ENCODE measurements around the gene SLC23A3.

The SLC23A3 gene

DNA sequence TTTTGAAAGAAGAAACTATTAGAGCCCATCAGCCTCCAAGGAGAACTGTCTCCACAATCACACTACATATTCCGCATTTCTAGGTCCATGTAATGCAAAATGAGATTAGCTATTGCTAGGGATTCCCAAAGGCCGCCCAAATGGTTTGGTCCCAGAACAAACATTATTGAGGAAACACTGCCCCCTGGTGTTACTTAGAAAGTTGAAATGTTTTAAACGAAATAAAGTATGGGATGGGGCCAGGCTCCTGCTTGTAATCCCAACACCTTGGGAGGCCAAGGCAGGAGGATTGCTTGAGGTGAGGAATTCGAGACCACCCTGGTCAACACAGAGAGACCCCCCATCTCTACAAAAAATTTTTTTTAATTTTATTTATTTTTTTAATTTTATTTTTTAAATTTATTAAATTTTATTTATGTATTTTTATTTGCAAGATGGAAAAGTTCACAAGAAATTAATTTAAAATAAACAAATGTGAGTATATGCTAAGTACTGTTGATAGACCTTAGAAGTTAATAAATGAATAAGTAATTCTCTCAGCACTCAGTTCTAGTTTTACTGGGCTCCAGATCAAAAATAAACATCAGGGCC lies 14.7 kb downstream of the SLC23A3 start:
- no peak for DNase-seq (ENCODE audit: low read depth in 3 of 3, low spot score in 1 of 3)

DNA sequence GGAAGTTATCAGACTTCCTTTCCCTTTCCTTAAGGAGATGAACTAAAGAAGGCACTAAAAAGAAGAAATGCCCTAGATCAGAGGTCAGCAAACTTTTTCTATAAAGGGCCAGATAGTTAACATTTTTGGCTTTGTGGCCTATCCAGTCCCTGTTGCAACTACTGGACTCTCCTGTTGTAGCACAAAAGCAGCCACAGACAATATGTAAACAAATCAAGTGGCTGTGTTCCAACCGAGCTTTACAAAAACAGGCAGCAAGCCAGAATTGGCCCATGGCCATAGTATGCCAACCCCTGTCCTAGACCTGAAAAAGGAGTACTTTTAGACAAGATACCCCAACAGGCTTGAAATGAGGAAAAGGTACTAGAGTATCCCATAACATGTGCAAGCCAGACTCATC lies 20.2 kb downstream of the SLC23A3 start:
- no peak for DNase-seq (ENCODE audit: low read depth in 3 of 3, low spot score in 1 of 3)

DNA sequence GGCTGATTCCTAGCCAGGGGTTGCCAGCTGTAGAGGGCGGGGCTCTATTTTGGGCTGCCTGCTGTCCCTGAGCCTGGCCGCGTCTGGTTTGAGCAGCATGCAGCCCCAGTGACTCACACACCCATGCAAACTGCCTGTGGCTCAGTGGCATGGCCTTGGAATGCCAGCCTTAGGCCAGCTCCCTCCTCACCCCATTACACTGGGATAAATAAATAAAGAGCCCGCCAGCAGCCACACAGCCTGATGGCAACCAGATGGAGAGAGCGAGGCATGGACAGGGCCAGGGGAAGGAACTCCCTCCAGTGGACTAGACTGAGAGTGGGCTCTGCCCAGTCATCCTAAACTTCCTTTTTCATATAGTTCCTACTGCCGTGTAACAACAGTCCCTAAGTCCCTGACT lies 27.5 kb downstream of the SLC23A3 start:
- no peak for DNase-seq (ENCODE audit: low read depth in 3 of 3, low spot score in 1 of 3)

DNA sequence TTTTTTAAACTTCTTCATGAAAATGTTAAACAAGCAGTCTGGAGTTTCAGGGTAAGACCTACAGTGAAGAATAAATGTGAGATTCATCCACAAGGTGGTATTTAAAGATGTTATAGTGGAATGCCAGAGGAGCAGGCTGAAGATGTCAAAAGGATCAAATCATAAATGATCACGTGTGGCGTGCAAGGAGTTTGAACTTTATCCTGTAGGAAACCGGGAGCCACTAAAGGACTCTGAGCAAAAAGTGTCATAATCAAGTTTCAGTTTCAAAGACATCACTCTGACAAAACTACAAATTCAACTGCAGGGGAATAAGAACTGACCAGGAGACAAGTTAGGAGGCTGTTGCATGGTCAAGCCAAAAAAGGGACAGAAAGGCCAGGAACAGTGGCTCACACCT lies 29.1 kb downstream of the SLC23A3 start:
- DNase-seq (ENCODE audit: low read depth in 3 of 3, low spot score in 1 of 3) = no peak

DNA sequence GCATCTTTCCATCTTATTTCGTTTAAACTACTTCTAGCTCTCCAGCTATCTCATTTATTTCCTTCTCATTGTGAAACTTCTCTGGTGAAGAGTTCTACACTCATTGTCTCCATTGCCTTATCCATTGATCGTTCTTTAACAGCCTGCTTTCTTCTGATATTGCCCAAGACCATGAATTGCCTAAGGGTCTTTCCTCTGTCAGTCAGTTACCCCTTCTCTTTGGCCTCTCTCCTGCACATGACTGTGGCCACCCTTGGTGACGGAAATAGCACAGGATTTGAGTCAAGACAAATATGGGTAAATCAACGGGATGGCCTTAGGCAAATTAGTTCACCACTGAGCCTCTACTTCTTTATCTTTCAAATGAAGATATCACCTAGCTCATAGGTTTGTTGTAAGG lies 35.9 kb downstream of the SLC23A3 start:
- no peak for DNase-seq (ENCODE audit: low read depth in 3 of 3, low spot score in 1 of 3)

DNA sequence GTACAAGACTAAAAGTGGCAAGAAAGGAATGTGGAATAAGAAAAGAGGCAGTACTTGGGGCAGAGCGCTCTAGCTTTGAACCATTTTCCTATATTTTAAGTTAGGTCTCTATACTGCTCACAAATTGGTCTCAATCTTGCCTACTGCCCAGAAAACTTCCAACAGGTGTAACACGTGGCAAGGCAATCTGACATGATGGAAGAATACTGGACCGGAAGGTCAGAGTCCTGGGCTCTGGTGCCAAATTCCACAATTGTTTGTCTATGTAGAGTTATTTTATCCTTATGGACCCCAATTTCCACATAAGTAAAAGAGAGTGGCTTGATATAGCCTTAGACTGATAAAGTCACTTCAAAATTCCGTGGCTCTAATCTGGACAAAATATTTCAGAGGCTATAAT lies 38.1 kb downstream of the SLC23A3 start:
- no peak for DNase-seq (ENCODE audit: low read depth in 3 of 3, low spot score in 1 of 3)

DNA sequence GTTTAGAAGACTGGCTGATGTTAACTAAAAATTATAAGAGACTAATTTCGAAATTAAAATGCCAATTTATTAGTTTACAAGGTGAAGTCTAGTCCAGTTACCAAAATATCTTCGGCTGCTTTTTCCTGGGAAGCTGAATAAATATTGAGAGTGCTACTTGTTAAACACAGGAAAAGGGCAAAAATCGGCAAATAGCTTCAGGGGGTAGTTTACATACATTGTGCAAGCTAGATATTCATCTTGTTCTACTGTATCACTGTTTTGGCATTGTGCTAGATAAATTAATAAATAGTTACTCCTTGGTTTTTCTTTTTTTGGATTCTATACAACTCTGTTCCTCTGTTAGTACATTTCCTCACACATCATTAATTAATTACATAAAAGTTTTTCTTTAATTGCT lies 38.5 kb downstream of the SLC23A3 start:
- DNase-seq (ENCODE audit: low read depth in 3 of 3, low spot score in 1 of 3) = no peak

DNA sequence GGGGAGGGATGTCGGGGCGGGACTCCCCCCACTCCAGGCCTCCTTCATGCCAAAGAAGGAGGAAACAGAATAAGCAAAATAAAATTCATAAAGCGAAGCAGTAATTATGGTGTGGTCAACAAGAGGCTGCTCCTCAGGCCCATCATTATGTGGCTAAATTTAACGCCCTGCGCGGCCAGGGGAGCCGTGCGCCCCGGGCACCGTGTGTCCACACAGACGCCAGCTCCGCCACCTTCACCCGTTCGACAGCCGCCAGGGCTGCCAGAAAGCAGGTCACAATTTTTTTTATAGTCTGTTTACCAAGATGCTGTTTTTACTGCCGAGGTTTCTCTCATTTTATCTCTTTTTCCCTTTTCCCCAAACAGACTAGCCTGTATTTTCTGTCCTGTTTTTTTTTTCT lies 40.2 kb downstream of the SLC23A3 start:
- no peak for DNase-seq (ENCODE audit: low read depth in 3 of 3, low spot score in 1 of 3)

DNA sequence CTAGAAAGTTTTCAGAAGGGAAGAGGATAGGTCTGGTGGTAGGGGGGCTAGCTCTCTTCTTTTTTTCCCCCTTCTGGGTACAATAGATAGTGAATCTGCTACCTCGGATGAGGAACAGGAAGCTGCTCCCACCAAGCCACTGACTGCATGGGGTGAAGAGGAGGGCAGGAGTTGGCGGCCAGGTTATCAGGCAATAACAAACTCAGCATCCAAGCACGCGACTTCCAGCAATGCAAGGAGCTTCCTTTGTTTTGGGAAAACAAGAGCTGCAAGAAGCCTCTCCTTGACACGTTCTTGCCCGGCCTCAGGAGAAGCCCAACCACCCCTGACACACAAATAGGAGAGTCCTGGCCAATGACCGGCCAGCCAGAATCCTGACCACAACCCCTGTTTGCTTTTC lies 41.4 kb downstream of the SLC23A3 start:
- no peak for DNase-seq (ENCODE audit: low read depth in 3 of 3, low spot score in 1 of 3)

DNA sequence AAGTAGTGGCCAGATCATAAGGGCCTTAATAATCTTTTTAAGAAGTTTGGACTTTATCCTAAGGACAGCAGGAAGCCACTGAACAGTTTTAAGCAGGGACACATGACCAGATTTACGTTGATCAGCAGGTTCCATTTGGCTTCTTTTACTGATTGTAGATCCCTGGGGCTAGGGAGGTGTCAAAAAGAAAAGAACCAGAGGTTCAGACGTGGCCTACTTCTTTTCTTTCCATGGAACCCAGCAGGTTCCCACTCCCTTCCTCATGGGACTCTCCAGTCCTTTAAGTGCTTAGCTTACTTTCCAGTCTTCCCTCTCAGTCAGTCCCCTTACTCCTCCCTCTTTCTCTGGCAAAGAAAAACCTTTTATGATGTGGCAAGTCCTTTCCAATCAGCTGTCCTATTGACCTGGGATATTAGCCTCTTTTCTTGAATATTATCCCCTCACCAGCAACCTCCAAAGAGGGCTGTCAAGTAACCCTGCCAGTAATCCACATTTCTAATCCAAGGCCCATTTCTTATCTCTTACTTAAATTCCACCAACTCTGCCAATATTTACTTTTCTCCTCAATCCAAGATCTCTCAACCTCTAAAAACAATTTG lies 42.7 kb downstream of the SLC23A3 start:
- DNase-seq (ENCODE audit: low read depth in 3 of 3, low spot score in 1 of 3) = no peak

DNA sequence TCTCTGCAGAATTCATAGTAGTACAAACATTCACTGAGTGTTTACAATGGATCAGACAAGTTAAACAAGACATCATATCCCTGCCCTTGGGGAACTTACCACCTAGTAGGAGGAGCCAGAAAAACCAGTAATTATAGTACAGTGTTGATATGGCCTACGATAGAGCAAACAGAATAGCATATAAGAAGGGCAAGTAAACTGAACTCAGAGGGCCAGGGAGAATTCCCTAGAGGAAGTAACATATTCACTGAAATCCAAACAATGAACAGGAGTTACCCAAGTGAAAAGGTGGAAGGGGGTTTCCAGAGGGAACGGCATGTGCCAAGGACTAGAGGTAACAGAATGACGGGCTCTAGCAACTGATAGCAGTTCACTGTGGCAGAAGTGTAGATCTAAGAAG lies 43.3 kb downstream of the SLC23A3 start:
- DNase-seq (ENCODE audit: low read depth in 3 of 3, low spot score in 1 of 3) = no peak

DNA sequence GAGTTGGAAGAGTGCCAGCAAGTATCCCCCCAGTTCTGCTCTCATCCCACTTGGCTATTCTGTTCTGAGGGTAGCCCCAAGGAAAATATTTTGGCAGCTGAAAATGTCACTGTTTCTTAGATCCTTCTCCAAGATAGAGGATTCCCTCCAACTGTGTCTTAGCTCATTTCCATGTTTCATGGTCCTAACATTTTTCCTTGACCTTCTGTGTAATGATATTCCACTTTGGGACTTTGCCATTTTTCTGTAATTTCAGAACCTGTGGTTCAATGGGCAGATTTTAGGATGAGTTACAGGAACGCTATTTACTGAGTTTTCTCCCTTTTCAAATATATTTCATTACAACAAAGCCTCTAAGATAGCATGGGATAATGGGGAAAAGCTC lies 44.0 kb downstream of the SLC23A3 start:
- DNase-seq (ENCODE audit: low read depth in 3 of 3, low spot score in 1 of 3) = no peak

DNA sequence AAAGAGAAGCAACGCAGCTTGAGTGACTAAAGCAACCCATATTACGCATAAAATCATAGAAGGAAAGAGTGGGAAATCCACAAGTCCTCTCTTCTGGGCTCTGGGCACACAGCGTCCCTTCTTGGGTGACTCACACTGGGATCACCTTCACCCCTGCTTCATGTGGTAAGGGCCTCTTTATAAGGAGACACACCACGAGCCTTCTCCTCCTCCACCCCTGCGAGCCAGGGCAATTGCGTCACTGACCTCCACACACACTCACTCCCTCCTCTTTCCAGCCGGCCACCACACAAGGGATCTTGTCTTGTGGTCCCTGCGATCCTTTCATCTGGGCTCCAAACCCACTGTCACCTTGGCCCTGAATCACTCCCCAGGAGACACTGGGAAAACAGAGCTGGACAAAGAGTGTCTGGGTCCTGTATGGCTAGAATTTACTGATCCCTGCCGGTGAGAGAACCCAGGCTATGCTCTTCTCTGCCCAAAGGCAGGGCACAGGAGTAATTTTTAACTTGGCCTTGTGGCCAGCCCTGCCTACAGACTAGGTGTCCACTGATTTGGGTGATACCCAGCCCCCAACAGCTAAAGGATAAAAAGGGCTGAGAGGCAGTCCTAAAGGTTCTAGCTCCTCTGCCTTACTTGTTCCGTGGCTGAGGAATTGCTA lies 44.5 kb downstream of the SLC23A3 start:
- no peak for DNase-seq (ENCODE audit: low read depth in 3 of 3, low spot score in 1 of 3)

DNA sequence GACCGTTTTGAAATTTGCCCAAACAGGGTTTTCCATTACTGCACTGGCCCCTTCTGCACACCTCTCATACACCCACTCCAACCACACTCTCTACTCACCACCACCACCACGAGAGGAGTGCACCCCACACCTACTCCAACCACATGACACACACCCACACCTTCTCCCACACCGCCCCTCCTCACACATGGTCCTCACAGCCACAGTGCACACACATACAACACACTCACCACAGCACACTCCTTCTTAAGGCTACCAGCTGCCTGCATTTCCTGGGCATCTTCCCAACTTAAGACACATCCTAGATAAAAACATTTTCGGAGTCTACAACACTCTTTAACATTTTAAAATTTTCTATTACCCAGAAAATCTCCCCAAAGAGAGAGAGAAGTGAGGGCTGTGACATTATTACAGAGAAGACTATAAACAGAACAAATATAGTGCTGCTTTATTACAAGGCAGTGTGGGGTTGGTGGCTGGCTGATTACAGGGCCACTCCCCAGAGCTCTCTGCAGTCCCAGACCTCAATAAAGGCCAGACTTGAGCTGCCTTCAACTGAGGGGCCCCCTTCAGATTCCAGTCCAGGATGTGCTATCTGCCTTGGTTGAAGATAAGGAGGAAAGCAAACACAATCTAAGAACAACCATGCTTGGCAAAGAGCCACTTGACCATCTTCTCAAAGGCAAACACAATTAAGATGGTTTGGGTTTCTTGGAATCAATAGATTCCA lies 45.3 kb downstream of the SLC23A3 start:
- no peak for DNase-seq (ENCODE audit: low read depth in 3 of 3, low spot score in 1 of 3)

DNA sequence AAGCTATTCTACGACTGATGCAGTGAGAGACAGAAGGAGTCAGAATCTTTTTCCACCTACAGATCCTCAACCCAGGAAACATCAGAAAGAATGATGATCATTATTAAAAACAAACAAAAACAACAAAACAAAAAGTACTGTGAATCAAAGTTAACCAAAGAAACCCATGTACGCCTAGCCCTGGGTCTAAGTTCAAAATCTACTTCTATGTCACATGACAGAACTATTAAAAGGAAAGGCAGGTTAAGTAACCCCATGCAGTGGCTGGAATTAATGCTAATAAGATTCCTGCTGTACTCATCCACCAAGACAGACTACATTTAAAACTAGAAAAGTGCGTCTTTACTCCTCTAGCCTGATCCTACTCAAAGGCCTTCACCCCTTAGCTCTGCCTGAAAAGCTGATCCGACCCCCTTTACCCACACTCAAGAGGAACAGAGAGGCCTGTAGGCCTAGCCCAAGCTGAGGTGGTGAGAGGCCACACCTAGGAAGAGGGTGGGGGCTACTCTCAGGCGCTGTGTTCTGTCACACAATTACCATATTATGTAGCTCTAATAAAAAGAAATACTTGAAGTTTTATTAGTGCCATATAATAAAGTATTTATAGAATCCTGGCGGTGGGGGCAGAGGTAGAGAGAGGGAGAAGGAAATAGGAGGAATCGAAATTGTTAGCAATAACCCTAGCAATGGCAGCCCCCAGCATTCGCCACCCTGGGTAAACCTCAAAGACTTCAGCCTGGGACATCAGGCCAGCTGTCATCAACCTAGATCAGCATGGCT lies 46.3 kb downstream of the SLC23A3 start:
- no peak for DNase-seq (ENCODE audit: low read depth in 3 of 3, low spot score in 1 of 3)

DNA sequence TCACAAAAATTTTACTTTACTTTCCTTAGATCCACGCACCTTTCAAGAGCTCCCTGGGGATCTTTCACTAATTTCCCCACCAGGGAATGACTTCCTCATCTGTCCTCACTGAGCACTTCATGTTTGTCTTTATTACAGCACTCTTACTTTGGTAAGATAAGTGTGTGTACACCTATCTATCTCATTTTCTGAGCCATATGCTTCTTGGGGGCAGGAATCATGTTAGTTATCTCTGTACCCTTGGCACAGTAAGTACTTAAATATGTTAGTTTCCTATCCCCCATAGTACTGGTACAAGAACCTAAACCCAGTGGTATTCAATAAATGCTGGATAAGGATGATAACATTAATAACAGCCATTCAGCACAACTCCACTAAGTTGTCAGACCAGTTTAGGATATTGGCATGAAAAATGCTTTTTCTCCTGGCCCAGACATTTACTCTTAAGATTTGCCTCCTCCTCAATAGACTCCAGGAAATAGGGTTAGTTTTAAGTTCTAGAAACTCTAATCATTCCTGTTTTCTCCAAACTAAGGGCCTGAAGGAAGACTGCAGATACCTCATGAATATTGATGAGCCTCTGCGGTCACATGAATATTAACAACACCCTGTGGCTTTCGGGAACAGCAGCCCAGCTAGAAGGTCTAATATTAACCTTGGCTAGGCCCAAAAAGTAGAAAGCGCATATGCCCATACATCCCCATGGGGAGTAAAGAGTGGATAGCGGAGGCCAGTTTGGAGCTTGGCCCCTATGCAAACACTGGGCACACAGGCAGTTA lies 47.4 kb downstream of the SLC23A3 start:
- no peak for DNase-seq (ENCODE audit: low read depth in 3 of 3, low spot score in 1 of 3)

DNA sequence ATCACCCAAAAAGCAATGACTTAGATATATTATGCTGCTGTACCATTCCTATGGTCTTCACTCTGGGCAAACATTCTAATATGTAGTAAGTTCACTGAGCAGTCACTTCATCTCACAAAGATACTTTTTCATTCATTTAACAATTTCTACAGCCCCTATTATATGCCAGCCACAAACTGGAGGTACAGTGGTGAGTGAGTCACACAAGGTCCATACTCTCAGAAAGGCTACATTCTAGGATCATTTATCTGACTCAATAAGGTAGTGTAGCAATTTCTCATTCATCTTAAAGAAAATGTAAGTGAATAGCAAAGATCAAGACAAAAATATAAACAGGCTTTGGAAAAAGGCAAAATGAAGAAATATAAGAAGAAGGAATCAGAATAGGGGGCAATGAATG lies 49.7 kb downstream of the SLC23A3 start:
- DNase-seq (ENCODE audit: low read depth in 3 of 3, low spot score in 1 of 3) = no peak

DNA sequence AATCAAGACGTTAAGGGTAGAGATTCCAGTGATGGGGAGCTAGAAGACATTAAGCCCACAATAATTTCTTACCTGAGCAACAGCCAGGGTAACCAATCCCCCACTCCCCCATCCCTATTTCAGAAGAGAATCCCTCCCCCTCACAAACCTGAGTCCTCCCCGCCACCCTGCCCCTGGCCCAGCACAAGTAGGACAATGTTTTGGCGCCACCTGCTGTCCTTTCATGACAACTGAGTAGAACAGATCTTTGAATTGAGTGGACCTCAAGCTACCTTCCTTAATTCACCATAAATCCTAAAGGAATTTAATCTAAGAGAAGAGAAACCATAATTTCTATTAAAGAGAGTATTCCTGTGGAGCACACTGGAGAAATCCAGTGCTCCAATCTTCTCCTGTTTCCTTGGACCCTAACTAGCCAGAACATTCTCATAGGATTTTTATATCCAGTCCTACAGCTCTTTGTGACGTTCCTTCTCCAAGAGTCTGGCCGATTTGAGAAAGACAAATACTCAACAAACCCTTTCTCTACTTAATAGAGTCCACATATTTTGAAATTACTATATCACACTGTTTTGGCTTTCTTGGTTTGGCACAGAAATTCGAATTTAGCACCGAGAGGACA lies 50.3 kb downstream of the SLC23A3 start:
- DNase-seq (ENCODE audit: low read depth in 3 of 3, low spot score in 1 of 3) = peak in 2 of 3 donors; percentile 8 to 43

DNA sequence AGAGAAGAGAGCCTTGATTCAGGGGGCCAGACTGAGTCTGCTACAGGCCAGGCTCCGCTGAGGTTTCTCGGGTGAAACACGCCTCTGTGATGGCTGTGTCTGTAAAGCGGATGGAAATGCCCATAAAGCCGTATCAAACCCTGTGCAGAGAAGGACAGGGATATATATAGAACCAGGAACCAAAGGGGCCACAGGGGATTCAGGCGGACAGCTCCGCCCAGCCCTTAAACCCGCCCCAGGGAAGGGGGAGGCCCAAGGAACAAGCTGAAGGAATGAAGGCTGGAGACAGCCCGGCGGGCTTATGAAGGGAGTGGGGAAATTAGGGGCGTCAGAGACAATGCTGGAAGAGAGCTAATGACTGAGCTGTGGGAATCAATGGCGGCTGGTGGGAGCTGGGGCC lies 51.3 kb downstream of the SLC23A3 start:
- DNase-seq (ENCODE audit: low read depth in 3 of 3, low spot score in 1 of 3) = no peak

Data from stimulated activated CD4-positive, alpha-beta T cell treated with anti-CD3 and anti-CD28 coated beads, TNF-alpha, amount 100 ng/mL, for 1 hour (primary cell).